H9 (cell line): Measurements from ENCODE around the gene MOB1B. TPM values are rescaled to one million over a fixed set of nuclear protein-coding genes. Genes with fewer than 3 reads are reported as not detected.

Experiments
- DNase-seq: peaks from one replicate; pipeline ENCODE4 v3.0.0-alpha.2; 2017
- H2AFZ ChIP-seq: one replicate; pipeline ENCODE4 v1.6.1; 2013; ENCODE audit warnings: mild to moderate bottlenecking, low read length, control low read depth, moderate library complexity
- H2AK5ac ChIP-seq: 2 replicates; pipeline ENCODE4 v1.6.1; 2013; ENCODE audit warnings: low read length, control low read depth, mixed read lengths; ENCODE audit not compliant: insufficient read length
- H2BK120ac ChIP-seq: one replicate; pipeline ENCODE4 v1.6.1; 2013; ENCODE audit warnings: low read depth, mild to moderate bottlenecking, low read length, control low read depth, inconsistent platforms; ENCODE audit not compliant: poor library complexity, severe bottlenecking
- H2BK12ac ChIP-seq: 2 replicates; pipeline ENCODE4 v1.6.1; 2013; ENCODE audit warnings: low read length, control low read depth, mixed read lengths, low read depth; ENCODE audit not compliant: insufficient read length
- H2BK15ac ChIP-seq: 2 replicates; pipeline ENCODE4 v1.6.1; 2013; ENCODE audit warnings: low read depth, low read length, control low read depth
- H2BK20ac ChIP-seq: one replicate; pipeline ENCODE4 v1.6.1; 2013; ENCODE audit warnings: low read depth, mild to moderate bottlenecking, low read length, control low read depth, inconsistent platforms; ENCODE audit not compliant: poor library complexity, severe bottlenecking
- H2BK5ac ChIP-seq: 2 replicates; pipeline ENCODE4 v1.6.1; 2013; ENCODE audit warnings: low read length, control low read depth, mixed read lengths; ENCODE audit not compliant: insufficient read length
- H3K14ac ChIP-seq: 2 replicates; pipeline ENCODE4 v1.6.1; 2013; ENCODE audit warnings: low read length, control low read depth; ENCODE audit not compliant: insufficient read depth
- H3K18ac ChIP-seq: 2 replicates; pipeline ENCODE4 v1.6.1; 2013; ENCODE audit warnings: low read depth, mild to moderate bottlenecking, mixed read lengths, low read length, control low read depth; ENCODE audit not compliant: insufficient read length
- H3K23ac ChIP-seq: 2 replicates; pipeline ENCODE4 v1.6.1; 2013; ENCODE audit warnings: low read length, control low read depth, mixed read lengths, low read depth; ENCODE audit not compliant: insufficient read length
- H3K23me2 ChIP-seq: 2 replicates; pipeline ENCODE4 v1.6.1; 2013; ENCODE audit warnings: low read depth, mild to moderate bottlenecking, mixed read lengths, low read length, control low read depth; ENCODE audit not compliant: insufficient read length, poor library complexity, severe bottlenecking
- H3K27ac ChIP-seq: 2 replicates; pipeline ENCODE4 v1.5.1; 2013; ENCODE audit warnings: low read length, control low read depth, mixed read lengths, low read depth; ENCODE audit not compliant: insufficient read length
- H3K27me3 ChIP-seq: 2 replicates; pipeline ENCODE4 v1.6.1; 2013; ENCODE audit warnings: low read length, control low read depth, inconsistent platforms; ENCODE audit not compliant: insufficient read depth
- H3K4ac ChIP-seq: 2 replicates; pipeline ENCODE4 v1.6.1; 2013; ENCODE audit warnings: low read depth, mild to moderate bottlenecking, control low read depth, inconsistent platforms, low read length, moderate library complexity
- H3K4me1 ChIP-seq: 2 replicates; pipeline ENCODE4 v1.6.1; 2013; ENCODE audit warnings: low read length, control low read depth, inconsistent platforms; ENCODE audit not compliant: insufficient read depth
- H3K4me2 ChIP-seq: 2 replicates; pipeline ENCODE4 v1.6.1; 2013; ENCODE audit warnings: low read length, control low read depth, mixed read lengths; ENCODE audit not compliant: insufficient read length, insufficient read depth
- H3K56ac ChIP-seq: 2 replicates; pipeline ENCODE4 v1.6.1; 2013; ENCODE audit warnings: low read depth, mild to moderate bottlenecking, mixed read lengths, low read length, control low read depth; ENCODE audit not compliant: insufficient read length
- H3K79me1 ChIP-seq: 2 replicates; pipeline ENCODE4 v1.6.1; 2013; ENCODE audit warnings: low read depth, mild to moderate bottlenecking, moderate library complexity, low read length, control low read depth, inconsistent platforms; ENCODE audit not compliant: insufficient read depth, poor library complexity, severe bottlenecking
- H3K79me2 ChIP-seq: 2 replicates; pipeline ENCODE4 v1.6.1; 2013; ENCODE audit warnings: low read length, control low read depth, inconsistent platforms; ENCODE audit not compliant: insufficient read depth
- H3K9ac ChIP-seq: 2 replicates; pipeline ENCODE4 v1.6.1; 2013; ENCODE audit warnings: low read length, control low read depth, mixed read lengths; ENCODE audit not compliant: insufficient read length; ENCODE audit errors: extremely low read depth
- H3K9me3 ChIP-seq: one replicate; pipeline ENCODE4 v1.6.1; 2013; ENCODE audit warnings: low read depth, low read length, inconsistent platforms; ENCODE audit not compliant: control insufficient read depth
- H3T11ph ChIP-seq: one replicate; pipeline ENCODE4 v1.6.1; 2013; ENCODE audit warnings: mild to moderate bottlenecking, low read length, control low read depth, inconsistent platforms
- H4K20me1 ChIP-seq: one replicate; pipeline ENCODE4 v1.6.1; 2013; ENCODE audit not compliant: control insufficient read depth, insufficient read length, insufficient read depth
- H4K5ac ChIP-seq: 2 replicates; pipeline ENCODE4 v1.6.1; 2013; ENCODE audit warnings: low read depth, mild to moderate bottlenecking, mixed read lengths, low read length, control low read depth; ENCODE audit not compliant: insufficient read length
- H4K8ac ChIP-seq: replicated peaks from 2 replicates; pipeline ENCODE4 v1.6.1; 2013; ENCODE audit warnings: low read length, control low read depth, mixed read lengths, low read depth; ENCODE audit not compliant: insufficient read length
- H4K91ac ChIP-seq: 2 replicates; pipeline ENCODE4 v1.6.1; 2013; ENCODE audit warnings: low read depth, mild to moderate bottlenecking, moderate library complexity, mixed read lengths, low read length, control low read depth; ENCODE audit not compliant: insufficient read length
- H3K27ac Mint-ChIP-seq, 3 experiments: 2 replicates in 2 of 3; 3 replicates in 1 of 3; pipeline ENCODE4 v1.8.0; 2020 to 2021; ENCODE audit warnings: mixed read lengths in 3 of 3, mild to moderate bottlenecking in 1 of 3, moderate library complexity in 1 of 3
- H3K27me3 Mint-ChIP-seq: 2 replicates; pipeline ENCODE4 v1.8.0; 2021; ENCODE audit warnings: low read depth, mild to moderate bottlenecking, moderate library complexity, mixed read lengths
- H3K36me3 Mint-ChIP-seq, 3 experiments: 2 replicates in 2 of 3; 3 replicates in 1 of 3; pipeline ENCODE4 v1.8.0; 2020 to 2021; ENCODE audit warnings: low read depth in 3 of 3, mixed read lengths in 3 of 3; ENCODE audit not compliant: insufficient read depth in 1 of 3
- H3K4me1 Mint-ChIP-seq, 2 experiments: 2 replicates each; pipeline ENCODE4 v1.8.0; 2020; ENCODE audit warnings: mixed read lengths in 2 of 2
- H3K4me3 Mint-ChIP-seq, 2 experiments: 2 replicates in 1 of 2; 3 replicates in 1 of 2; pipeline ENCODE4 v1.8.0; 2020 to 2021; ENCODE audit warnings: mild to moderate bottlenecking in 2 of 2, mixed read lengths in 2 of 2, moderate library complexity in 1 of 2
- H3K9me3 Mint-ChIP-seq, 2 experiments: 2 replicates in 1 of 2; 3 replicates in 1 of 2; pipeline ENCODE4 v1.8.0; 2020; ENCODE audit warnings: mild to moderate bottlenecking in 2 of 2, mixed read lengths in 2 of 2, moderate library complexity in 1 of 2
- WGBS: extraction: QIAGEN DNeasy Blood & Tissue Kit; methylation state at CpG from one replicate; pipeline ENCODE4 v1.1.7; 2013; ENCODE audit warnings: missing lambda C conversion rate, low lambda C conversion rate, mixed read lengths; ENCODE audit not compliant: insufficient read length; ENCODE audit errors: extremely low coverage; 5-methylcytosine and 5-hydroxymethylcytosine counted together
- total RNA-seq: library from RNA; stranded (reverse); gene quantifications from 2 replicates; pipeline ENCODE4 v1.2.1, GENCODE V29; 2021
- TF ChIP-seq, protein P1 (sequence below): fragments of 200-600 bp; sonication (generic); conservative IDR thresholded peaks from 3 replicates; pipeline ENCODE4 v1.8.0; 2021; ENCODE audit warnings: antibody characterized with exemption, mild to moderate bottlenecking

MOB1B gene
- total RNA-seq, 1 experiment from 2014 or later, result 30.3 TPM

GRCh38 chr4:70948665-70949260 lies 46.6 kb downstream of the MOB1B start:
- H3K4ac ChIP-seq, result no peak overlapping the region
- H3K36me3 Mint-ChIP-seq, result peaks cover 0 to 2% (median 0%) of the 10 kb centered on the region in 3 experiments; a peak in 2 of 7 replicates
- H2BK120ac ChIP-seq, result no peak overlapping the region
- no CpG with 5 or more reads among the region's 5 CpGs for whole genome bisulfite sequencing
- TF ChIP-seq, protein P1, sequence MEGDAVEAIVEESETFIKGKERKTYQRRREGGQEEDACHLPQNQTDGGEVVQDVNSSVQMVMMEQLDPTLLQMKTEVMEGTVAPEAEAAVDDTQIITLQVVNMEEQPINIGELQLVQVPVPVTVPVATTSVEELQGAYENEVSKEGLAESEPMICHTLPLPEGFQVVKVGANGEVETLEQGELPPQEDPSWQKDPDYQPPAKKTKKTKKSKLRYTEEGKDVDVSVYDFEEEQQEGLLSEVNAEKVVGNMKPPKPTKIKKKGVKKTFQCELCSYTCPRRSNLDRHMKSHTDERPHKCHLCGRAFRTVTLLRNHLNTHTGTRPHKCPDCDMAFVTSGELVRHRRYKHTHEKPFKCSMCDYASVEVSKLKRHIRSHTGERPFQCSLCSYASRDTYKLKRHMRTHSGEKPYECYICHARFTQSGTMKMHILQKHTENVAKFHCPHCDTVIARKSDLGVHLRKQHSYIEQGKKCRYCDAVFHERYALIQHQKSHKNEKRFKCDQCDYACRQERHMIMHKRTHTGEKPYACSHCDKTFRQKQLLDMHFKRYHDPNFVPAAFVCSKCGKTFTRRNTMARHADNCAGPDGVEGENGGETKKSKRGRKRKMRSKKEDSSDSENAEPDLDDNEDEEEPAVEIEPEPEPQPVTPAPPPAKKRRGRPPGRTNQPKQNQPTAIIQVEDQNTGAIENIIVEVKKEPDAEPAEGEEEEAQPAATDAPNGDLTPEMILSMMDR, result 0 out of 3 replicates have a peak, but pooled peaks have one; percentile 17
- DNase-seq, result no peak
- H3K27ac ChIP-seq, result no peak overlapping the region
- no peaks in the 10 kb centered on the region for H4K20me1 ChIP-seq
- no peak overlapping the region for H3K56ac ChIP-seq
- H2BK20ac ChIP-seq, result no peak overlapping the region
- no peaks in the 10 kb centered on the region; the same call in 1 of the 2 replicates for H3K4me1 ChIP-seq
- peaks cover 42% of the 10 kb centered on the region in 2 experiments for H3K4me1 Mint-ChIP-seq
- H2AK5ac ChIP-seq, result no peak overlapping the region
- H4K91ac ChIP-seq, result no peak overlapping the region
- no peak overlapping the region for H4K5ac ChIP-seq
- no peaks in the 10 kb centered on the region for H3K9me3 ChIP-seq
- no peak overlapping the region for H3K14ac ChIP-seq
- H3K18ac ChIP-seq, result no peak overlapping the region
- H3K4me2 ChIP-seq, result no peak overlapping the region
- H3K79me1 ChIP-seq, result no peaks in the 10 kb centered on the region
- H3K23me2 ChIP-seq, result no peaks in the 10 kb centered on the region
- H3T11ph ChIP-seq, result no peak overlapping the region
- peaks cover 2% of the 10 kb centered on the region; the same call in 1 of the 2 replicates for H3K79me2 ChIP-seq
- H3K9me3 Mint-ChIP-seq, result no peaks in the 10 kb centered on the region
- H3K23ac ChIP-seq, result no peak overlapping the region
- no peak overlapping the region for H3K4me3 Mint-ChIP-seq
- no peak overlapping the region for H3K9ac ChIP-seq
- no peak overlapping the region for H2AFZ ChIP-seq
- H4K8ac ChIP-seq, result no peak overlapping the region
- no peak overlapping the region for H2BK5ac ChIP-seq
- no peak overlapping the region for H2BK15ac ChIP-seq
- H3K27ac Mint-ChIP-seq, result peak overlapping the region in 1 of 3 experiments; percentile 77; a peak in 2 of 7 replicates
- H2BK12ac ChIP-seq, result no peak overlapping the region
- no peaks in the 10 kb centered on the region for H3K27me3 ChIP-seq
- H3K27me3 Mint-ChIP-seq, result no peaks in the 10 kb centered on the region
